Measurements from ENCODE around the gene PRSS38.

PRSS38 gene

GRCh38 chr1:227779021-227779441 is 36.4 kb upstream of the PRSS38 start:
- DNase-seq, result no peak

GRCh38 chr1:227779685-227780084 is 35.8 kb upstream of the PRSS38 start:
- DNase-seq, result no peak

- no peak for DNase-seq
Measured at GRCh38 chr1:227780101-227781044, 35.1 kb upstream of the PRSS38 start.

GRCh38 chr1:227781314-227781930 is 34.1 kb upstream of the PRSS38 start:
- DNase-seq, result no peak

GRCh38 chr1:227782226-227782625 is 33.2 kb upstream of the PRSS38 start:
- DNase-seq, result no peak

- DNase-seq, result no peak
Measured at GRCh38 chr1:227785094-227785804, 30.2 kb upstream of the PRSS38 start.

- no peak for DNase-seq
Measured at GRCh38 chr1:227785805-227786671, 29.4 kb upstream of the PRSS38 start.

- no peak for DNase-seq
Measured at GRCh38 chr1:227786673-227787512, 28.6 kb upstream of the PRSS38 start.

- DNase-seq, result peak; percentile 92
Measured at GRCh38 chr1:227787513-227788270, 27.8 kb upstream of the PRSS38 start.

- DNase-seq, result no peak
Measured at GRCh38 chr1:227788271-227789083, 27.0 kb upstream of the PRSS38 start.

- DNase-seq, result no peak
Measured at GRCh38 chr1:227789084-227790033, 26.1 kb upstream of the PRSS38 start.

- DNase-seq, result no peak
Measured at GRCh38 chr1:227790034-227790400, 25.5 kb upstream of the PRSS38 start.

GRCh38 chr1:227790868-227791267 is 24.6 kb upstream of the PRSS38 start:
- no peak for DNase-seq

- DNase-seq, result no peak
Measured at GRCh38 chr1:227791425-227792143, 23.9 kb upstream of the PRSS38 start.

GRCh38 chr1:227792216-227793078 is 23.0 kb upstream of the PRSS38 start:
- no peak for DNase-seq

GRCh38 chr1:227793079-227793947 is 22.2 kb upstream of the PRSS38 start:
- no peak for DNase-seq
